GM23248 (cell line): ENCODE measurements around the gene TRIO.

Source experiments
- EZH2 ChIP-seq: fragments of 200-600 bp; sonication (generic); IDR thresholded peaks from 2 replicates; pipeline ENCODE4 v1.6.1; 2018; ENCODE audit warnings: antibody characterized with exemption, mild to moderate bottlenecking; ENCODE audit not compliant: insufficient read depth, poor library complexity, severe bottlenecking
- EZH2phosphoT487 ChIP-seq: fragments of 200-600 bp; sonication (generic); IDR thresholded peaks from 2 replicates; pipeline ENCODE4 v1.6.1; 2018; ENCODE audit warnings: antibody characterized with exemption, moderate library complexity, mild to moderate bottlenecking, low read depth; ENCODE audit not compliant: insufficient read depth

DNA sequence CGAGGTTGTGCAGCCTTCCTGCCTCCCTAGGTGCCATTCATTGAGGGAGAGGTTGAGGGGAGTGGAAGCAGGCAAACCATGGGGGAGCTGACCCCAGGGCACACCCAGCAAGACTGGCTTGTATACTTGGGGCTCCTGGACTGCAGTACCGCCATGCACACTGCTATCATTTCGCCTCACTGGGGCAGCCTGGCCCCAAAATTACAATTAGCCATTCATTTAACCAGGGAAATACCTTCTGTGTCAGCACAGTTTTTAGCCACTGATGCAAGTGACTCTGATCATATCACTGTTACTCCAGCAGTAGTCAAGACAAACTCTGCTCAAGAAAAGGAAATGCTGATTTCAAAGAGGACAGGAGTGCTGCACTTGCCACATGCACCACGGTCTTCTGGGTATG lies 109.7 kb downstream of the TRIO start:
- TF ChIP-seq EZH2 (no peak), EZH2phosphoT487 (no peak)
